GM10248 (cell line): Measurements from ENCODE around the gene CTTN.
"Not testable (repeated sequence)": the region's sequence is repeated elsewhere in the genome, so short reads cannot be mapped to it uniquely, and the experiment has no call there.

Source experiments
- CTCF ChIA-PET: fragments of 300-600 bp; sonication (Branson Sonifier 250); formaldehyde crosslinking; extraction: SDS; loops from one replicate; lab custom pipeline; 2021; ENCODE audit warnings: antibody characterized with exemption; lab: Yijun Ruan, JAX
- POLR2A ChIA-PET: fragments of 350-650 bp; sonication (Branson Sonifier 250); formaldehyde crosslinking; extraction: SDS; loops from one replicate; lab custom pipeline; 2020; ENCODE audit warnings: antibody characterized with exemption; lab: Yijun Ruan, JAX
- DNase-seq: peaks from one replicate; pipeline ENCODE4 v3.0.0; 2012; ENCODE audit errors: extremely low spot score
- CTCF ChIP-seq: IDR thresholded peaks from 2 replicates; pipeline ENCODE4 v1.5.1; 2012; ENCODE audit warnings: mild to moderate bottlenecking, low read depth; ENCODE audit errors: extremely low read depth, missing control alignments, control extremely low read depth

The CTTN gene

GRCh38 chr11:70383664-70384565 is 14.4 kb upstream of the CTTN start:
- ChIA-PET POLR2A (no interaction called here), CTCF (no interaction called here)
- TF ChIP-seq CTCF, result no peak
- DNase-seq, result no peak

GRCh38 chr11:70384566-70385152 is 13.7 kb upstream of the CTTN start:
- DNase-seq, result no peak
- no peak for TF ChIP-seq CTCF
- ChIA-PET POLR2A (no interaction called here), CTCF (interaction anchor here (1.0 kb wide), 1 partner anchor 27 kb away, joined by 3 read pairs; no protein-coding TSS in a partner anchor)

- ChIA-PET CTCF (no interaction called here), POLR2A (no interaction called here)
- DNase-seq, result no peak
- no peak for TF ChIP-seq CTCF
Measured at GRCh38 chr11:70387564-70387963, 10.8 kb upstream of the CTTN start.

- DNase-seq, result no peak
- POLR2A ChIA-PET, result no interaction called here
- CTCF ChIA-PET, result no interaction called here
- no peak for TF ChIP-seq CTCF
Measured at GRCh38 chr11:70389201-70389600, 9.1 kb upstream of the CTTN start.

GRCh38 chr11:70390882-70391281 is 7.4 kb upstream of the CTTN start:
- CTCF ChIA-PET, POLR2A ChIA-PET, DNase-seq: not testable (repeated sequence)

- ChIA-PET CTCF (no interaction called here), POLR2A (no interaction called here)
Measured at GRCh38 chr11:70394211-70394950, 3.9 kb upstream of the CTTN start.

More at GRCh38 chr11:70394211-70394950, 3.9 kb upstream of the CTTN start:
- DNase-seq, result no peak
- TF ChIP-seq CTCF, result no peak
